ENCODE data around the gene CES2.
A peak's percentile ranks its signal among the peaks of the same experiment; 100 is the strongest.

The CES2 gene

GRCh38 chr16:66977341-66978113, 42.2 kb downstream of the CES2 start:
- CTCF ChIA-PET = interaction anchor here (0.6 to 2.6 kb wide), 29 partner anchors 10 to 537 kb away, joined by 3 to 21 read pairs (median 5); partner anchors contain the start of genes CES3 and E2F4
- H3K9me3 ChIP-seq (ENCODE audit: control insufficient read depth, insufficient read depth, low read depth, low read length) = no peaks in the 10 kb centered on the region
- POLR2A ChIA-PET = no interaction called here
- H3K4me1 ChIP-seq (ENCODE audit: control insufficient read depth, insufficient read depth, low read length) = no peaks in the 10 kb centered on the region
- peaks cover 0 to 8% of the 10 kb centered on the region in 2 experiments; a peak in 1 of 3 replicates for H3K36me3 ChIP-seq (ENCODE audit: control insufficient read depth in 2 of 2, insufficient read depth in 1 of 2, low read length in 2 of 2)
- no peak overlapping the region for H3K27ac ChIP-seq (ENCODE audit: extremely low read depth, low read depth, low read length)
- H3K4me3 ChIP-seq (ENCODE audit: low read depth, low read length) = no peak overlapping the region
- TF ChIP-seq ZNF280C (tag by site-specific recombination; IDR thresholded peaks at IDR 0.05) = no peak
- no peak for TF ChIP-seq ZNF548 (tag by site-specific recombination; IDR thresholded peaks at IDR 0.05)
- no peak for TF ChIP-seq ZNF473 (tag by site-specific recombination; IDR thresholded peaks at IDR 0.05)
- TF ChIP-seq ZNF843 (tag by site-specific recombination; IDR thresholded peaks at IDR 0.05) = 0 out of 2 replicates have a peak, but pooled peaks have one; percentile 14
- TF ChIP-seq KLF9 (tag by site-specific recombination; IDR thresholded peaks at IDR 0.05; ENCODE audit: low read depth) = no peak; the same call in 1 of the 2 replicates
- no peak for TF ChIP-seq ZNF423 (tag by site-specific recombination; IDR thresholded peaks at IDR 0.05)
- peak; percentile 62 for TF ChIP-seq KLF16 (tag by site-specific recombination; IDR thresholded peaks at IDR 0.05)
- no peak for TF ChIP-seq KLF10 (tag by site-specific recombination; IDR thresholded peaks at IDR 0.05)
- no peak for TF ChIP-seq ZNF416 (tag by site-specific recombination; IDR thresholded peaks at IDR 0.05)
- no peak for TF ChIP-seq REST (tag by site-specific recombination; IDR thresholded peaks at IDR 0.05)
- no peak for TF ChIP-seq ZNF549 (tag by site-specific recombination; IDR thresholded peaks at IDR 0.05)
- peak; percentile 82 for TF ChIP-seq ZNF692 (tag by site-specific recombination; IDR thresholded peaks at IDR 0.05)
- TF ChIP-seq KLF17 (tag by site-specific recombination; IDR thresholded peaks at IDR 0.05) = 0 out of 2 replicates have a peak, but pooled peaks have one; percentile 26
- TF ChIP-seq ZNF324 (tag by site-specific recombination; IDR thresholded peaks at IDR 0.05) = no peak
- peak; percentile 83; the same call in 1 of the 2 replicates for TF ChIP-seq ZNF2 (tag by site-specific recombination; IDR thresholded peaks at IDR 0.05)
- no peak for TF ChIP-seq ZNF488 (tag by site-specific recombination; IDR thresholded peaks at IDR 0.05)
- TF ChIP-seq EGR2 (tag by site-specific recombination; IDR thresholded peaks at IDR 0.05; ENCODE audit: low read depth) = no peak
- TF ChIP-seq ZNF175 (tag by site-specific recombination; IDR thresholded peaks at IDR 0.05) = no peak
- TF ChIP-seq ZSCAN30 (tag by site-specific recombination; IDR thresholded peaks at IDR 0.05) = peak; percentile 71; the same call in 1 of the 2 replicates
- no peak for TF ChIP-seq ZNF266 (tag by site-specific recombination; IDR thresholded peaks at IDR 0.05; ENCODE audit: low read depth)
- TF ChIP-seq ZNF629 (tag by site-specific recombination; IDR thresholded peaks at IDR 0.05) = no peak
- TF ChIP-seq SCRT2 (tag by site-specific recombination; IDR thresholded peaks at IDR 0.05) = no peak
- no peak for TF ChIP-seq AEBP2 (tag by site-specific recombination; IDR thresholded peaks at IDR 0.05; ENCODE audit: borderline replicate concordance)
- TF ChIP-seq ZNF660 (tag by site-specific recombination; IDR thresholded peaks at IDR 0.05) = peak; percentile 67
- no peak for TF ChIP-seq ZNF24 (tag by site-specific recombination; IDR thresholded peaks at IDR 0.05)
- peak; percentile 67 for TF ChIP-seq SP7 (tag by site-specific recombination; IDR thresholded peaks at IDR 0.05)
- TF ChIP-seq ZNF350 (tag by site-specific recombination; IDR thresholded peaks at IDR 0.05) = no peak
- TF ChIP-seq ZNF335 (tag by site-specific recombination; conservative IDR thresholded peaks at IDR 0.05) = peak; percentile 47

All from HEK293 (cell line).